GM23338 (cell line): ENCODE data around the gene NF1. TPM values are rescaled to one million over a fixed set of nuclear protein-coding genes. Genes with fewer than 3 reads are reported as not detected.

Experiments
- ATAC-seq: fragments of 200-7000 bp; cut with Tn5 transposase; 3 replicates; pipeline ENCODE4 v1.9.1; 2020
- DNase-seq: peaks from one replicate; pipeline ENCODE4 v3.0.0-alpha.2; 2015; ENCODE audit warnings: low spot score
- H2AFZ ChIP-seq: fragments of 200-600 bp; sonication (generic); 2 replicates; pipeline ENCODE4 v1.8.0; 2016; ENCODE audit warnings: antibody characterized with exemption, mild to moderate bottlenecking, moderate library complexity
- H3F3A ChIP-seq: fragments of 200-600 bp; sonication (generic); replicated peaks from 2 replicates; pipeline ENCODE4 v1.8.0; 2017; ENCODE audit warnings: antibody characterized with exemption, mixed run types, low read depth
- H3K27ac ChIP-seq: fragments of 200-600 bp; sonication (generic); 2 replicates; pipeline ENCODE4 v1.6.1; 2016; ENCODE audit warnings: low read depth
- H3K27me3 ChIP-seq: fragments of 200-600 bp; sonication (generic); 2 replicates; pipeline ENCODE4 v1.8.0; 2016; ENCODE audit warnings: mild to moderate bottlenecking, mixed run types, moderate library complexity; ENCODE audit not compliant: insufficient read depth
- H3K36me3 ChIP-seq: fragments of 200-600 bp; sonication (generic); 2 replicates; pipeline ENCODE4 v1.8.0; 2016; ENCODE audit warnings: mild to moderate bottlenecking; ENCODE audit not compliant: insufficient read depth
- H3K4me1 ChIP-seq: fragments of 200-600 bp; sonication (generic); 2 replicates; pipeline ENCODE4 v1.8.0; 2016; ENCODE audit warnings: mild to moderate bottlenecking, moderate library complexity; ENCODE audit not compliant: insufficient read depth
- H3K4me2 ChIP-seq: fragments of 200-600 bp; sonication (generic); 2 replicates; pipeline ENCODE4 v1.7.1; 2017; ENCODE audit warnings: mixed run types
- H3K4me3 ChIP-seq: fragments of 200-600 bp; sonication (generic); 2 replicates; pipeline ENCODE4 v1.6.1; 2016; ENCODE audit warnings: mixed run types
- H3K79me2 ChIP-seq: fragments of 200-600 bp; sonication (generic); replicated peaks from 2 replicates; pipeline ENCODE4 v1.8.0; 2017; ENCODE audit warnings: mild to moderate bottlenecking; ENCODE audit not compliant: insufficient read depth
- H3K9me2 ChIP-seq: fragments of 200-600 bp; sonication (generic); 2 replicates; pipeline ENCODE4 v1.8.0; 2017; ENCODE audit not compliant: insufficient read depth
- H4K20me1 ChIP-seq: fragments of 200-600 bp; sonication (generic); replicated peaks from 2 replicates; pipeline ENCODE4 v1.8.0; 2017; ENCODE audit warnings: mild to moderate bottlenecking; ENCODE audit not compliant: insufficient read depth
- H3K27ac Mint-ChIP-seq: 2 replicates; pipeline ENCODE4 v1.8.0; 2020; ENCODE audit warnings: inconsistent platforms, mild to moderate bottlenecking, moderate library complexity, mixed read lengths
- H3K27me3 Mint-ChIP-seq: 3 replicates; pipeline ENCODE4 v1.8.0; 2022; ENCODE audit warnings: low read depth, mild to moderate bottlenecking, moderate library complexity, mixed read lengths, inconsistent platforms; ENCODE audit not compliant: insufficient read depth, poor library complexity
- H3K36me3 Mint-ChIP-seq: 3 replicates; pipeline ENCODE4 v1.8.0; 2021; ENCODE audit warnings: low read depth, mild to moderate bottlenecking, inconsistent platforms, moderate library complexity, mixed read lengths
- H3K4me1 Mint-ChIP-seq: 3 replicates; pipeline ENCODE4 v1.8.0; 2020; ENCODE audit warnings: mild to moderate bottlenecking, inconsistent platforms, mixed read lengths
- H3K4me3 Mint-ChIP-seq: 3 replicates; pipeline ENCODE4 v1.8.0; 2021; ENCODE audit warnings: moderate library complexity, mild to moderate bottlenecking, inconsistent platforms, mixed read lengths
- H3K9me3 Mint-ChIP-seq: 3 replicates; pipeline ENCODE4 v1.8.0; 2020; ENCODE audit warnings: moderate library complexity, mild to moderate bottlenecking, inconsistent platforms, mixed read lengths
- CREB1 ChIP-seq: fragments of 250-450 bp; sonication (Bioruptor Pico); IDR thresholded peaks from 2 replicates; pipeline ENCODE4 v1.5.0; 2020; ENCODE audit warnings: low read depth, mild to moderate bottlenecking, moderate library complexity
- EZH2 ChIP-seq: fragments of 200-600 bp; sonication (generic); IDR thresholded peaks from one replicate; pipeline ENCODE4 v1.8.0; 2017; ENCODE audit warnings: antibody characterized with exemption, mild to moderate bottlenecking, low read depth; ENCODE audit not compliant: unreplicated experiment
- JUNB ChIP-seq: IDR thresholded peaks from one replicate; pipeline ENCODE4 v1.6.1; 2016; ENCODE audit warnings: antibody characterized with exemption; ENCODE audit not compliant: unreplicated experiment
- NANOG ChIP-seq: IDR thresholded peaks from 2 replicates; pipeline ENCODE4 v1.6.1; 2016; ENCODE audit warnings: antibody characterized with exemption, borderline replicate concordance
- POLR2AphosphoS5 ChIP-seq: IDR thresholded peaks from 2 replicates; pipeline ENCODE4 v1.6.1; 2016; ENCODE audit warnings: antibody characterized with exemption, low read depth
- STAT1 ChIP-seq: IDR thresholded peaks from one replicate; pipeline ENCODE4 v1.6.1; 2016; ENCODE audit warnings: antibody characterized with exemption; ENCODE audit not compliant: unreplicated experiment
- ZNF331 ChIP-seq: fragments of 250-450 bp; sonication (Bioruptor Pico); IDR thresholded peaks from 2 replicates; pipeline ENCODE4 v1.5.0; 2020; ENCODE audit warnings: low read depth, mild to moderate bottlenecking, moderate library complexity
- polyA plus RNA-seq: library from polyadenylated mRNA; unstranded; fragments of >200 nt; fragmentation: Nextera tagmentation; extraction: Ambion mirVana; gene quantifications from 2 replicates; pipeline ENCODE4 v1.2.1, GENCODE V29; 2016
- total RNA-seq: library from RNA; depleted of rRNA; stranded (reverse); fragments of >200 nt; shearing (Covaris generic); gene quantifications from 2 replicates; pipeline ENCODE4 v1.2.3, GENCODE V29; 2014
- TF ChIP-seq, protein P1 (sequence below), 2 experiments: fragments of 200-600 bp in 1 of 2; sonication (generic) in 1 of 2; conservative IDR thresholded peaks; 2 replicates each; pipeline versions ENCODE4 v1.5.1 to v1.6.1; 2016 to 2017; ENCODE audit warnings: antibody characterized with exemption in 2 of 2, low read depth in 2 of 2, mild to moderate bottlenecking in 2 of 2, moderate library complexity in 1 of 2
- TF ChIP-seq, protein P2 (sequence below): fragments of 250-450 bp; sonication (Bioruptor Pico); IDR thresholded peaks from 2 replicates; pipeline ENCODE4 v1.5.0; 2020; ENCODE audit warnings: mild to moderate bottlenecking, moderate library complexity
- TF ChIP-seq, protein P3 (sequence below): IDR thresholded peaks from 2 replicates; pipeline ENCODE4 v1.6.1; 2016; ENCODE audit warnings: antibody characterized with exemption

NF1 gene
- total and polyA plus RNA-seq, 2 experiments from 2014 or later = 16.3 to 49.7 TPM

DNA sequence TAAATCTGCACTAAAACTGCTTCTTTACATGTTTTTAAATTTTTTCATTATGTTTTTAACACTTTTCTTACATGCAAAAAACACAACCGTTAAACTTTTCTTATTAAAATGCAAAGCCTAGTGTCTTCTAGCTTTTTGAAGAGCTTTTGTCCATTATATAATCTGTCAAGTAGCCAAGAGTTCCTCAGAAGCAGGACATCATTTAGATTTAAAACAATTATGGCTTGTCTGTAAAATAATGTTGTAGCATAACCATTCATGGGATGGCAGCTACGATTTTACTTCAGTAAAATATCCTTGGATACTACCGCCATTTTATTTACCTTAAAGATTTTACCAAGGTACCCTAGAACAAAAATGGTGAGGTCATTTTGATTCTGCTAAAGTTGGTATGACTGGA lies 199.5 kb downstream of the NF1 start (continued):
- TF ChIP-seq, protein P1, sequence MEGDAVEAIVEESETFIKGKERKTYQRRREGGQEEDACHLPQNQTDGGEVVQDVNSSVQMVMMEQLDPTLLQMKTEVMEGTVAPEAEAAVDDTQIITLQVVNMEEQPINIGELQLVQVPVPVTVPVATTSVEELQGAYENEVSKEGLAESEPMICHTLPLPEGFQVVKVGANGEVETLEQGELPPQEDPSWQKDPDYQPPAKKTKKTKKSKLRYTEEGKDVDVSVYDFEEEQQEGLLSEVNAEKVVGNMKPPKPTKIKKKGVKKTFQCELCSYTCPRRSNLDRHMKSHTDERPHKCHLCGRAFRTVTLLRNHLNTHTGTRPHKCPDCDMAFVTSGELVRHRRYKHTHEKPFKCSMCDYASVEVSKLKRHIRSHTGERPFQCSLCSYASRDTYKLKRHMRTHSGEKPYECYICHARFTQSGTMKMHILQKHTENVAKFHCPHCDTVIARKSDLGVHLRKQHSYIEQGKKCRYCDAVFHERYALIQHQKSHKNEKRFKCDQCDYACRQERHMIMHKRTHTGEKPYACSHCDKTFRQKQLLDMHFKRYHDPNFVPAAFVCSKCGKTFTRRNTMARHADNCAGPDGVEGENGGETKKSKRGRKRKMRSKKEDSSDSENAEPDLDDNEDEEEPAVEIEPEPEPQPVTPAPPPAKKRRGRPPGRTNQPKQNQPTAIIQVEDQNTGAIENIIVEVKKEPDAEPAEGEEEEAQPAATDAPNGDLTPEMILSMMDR (conservative IDR thresholded peaks at IDR 0.05; ENCODE audit: low read depth in 2 of 2) = no peak

DNA sequence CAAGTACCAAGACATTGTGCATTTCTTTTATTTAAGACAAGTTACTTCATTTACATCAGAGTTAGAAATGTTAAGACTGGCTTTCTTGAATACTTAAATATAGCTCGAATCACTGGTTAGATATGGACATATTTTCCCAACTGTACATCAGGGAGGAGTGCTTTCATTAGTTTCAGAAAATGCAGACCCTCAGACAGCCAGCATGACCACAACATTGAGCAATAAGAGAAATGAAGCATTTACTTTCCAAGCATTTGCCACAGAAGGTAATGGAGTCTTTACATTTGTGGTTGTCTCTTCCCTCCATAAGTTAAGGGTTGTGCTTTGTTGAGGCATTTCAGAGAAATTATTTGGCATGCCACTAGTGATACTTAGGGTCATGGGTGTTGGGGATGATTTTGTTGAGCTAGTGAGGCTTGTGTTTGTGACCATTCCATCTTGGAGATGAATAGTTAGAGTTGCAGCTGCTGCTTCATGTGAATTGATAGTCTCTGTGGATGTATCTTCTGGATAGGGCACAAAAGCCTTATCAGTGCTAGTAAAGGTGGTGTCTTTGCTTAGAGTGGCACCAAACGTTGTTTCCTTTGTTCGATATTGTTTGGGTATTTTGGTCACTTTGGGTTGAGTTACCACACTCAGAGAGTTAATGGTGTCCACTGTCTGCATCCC lies 200.2 kb downstream of the NF1 start:
- no peak for DNase-seq
- no peaks in the 10 kb centered on the region for H3K9me3 Mint-ChIP-seq
- no peak for TF ChIP-seq NANOG
- TF ChIP-seq JUNB = no peak
- no peak for TF ChIP-seq EZH2
- TF ChIP-seq POLR2AphosphoS5 = no peak
- TF ChIP-seq, protein P2, sequence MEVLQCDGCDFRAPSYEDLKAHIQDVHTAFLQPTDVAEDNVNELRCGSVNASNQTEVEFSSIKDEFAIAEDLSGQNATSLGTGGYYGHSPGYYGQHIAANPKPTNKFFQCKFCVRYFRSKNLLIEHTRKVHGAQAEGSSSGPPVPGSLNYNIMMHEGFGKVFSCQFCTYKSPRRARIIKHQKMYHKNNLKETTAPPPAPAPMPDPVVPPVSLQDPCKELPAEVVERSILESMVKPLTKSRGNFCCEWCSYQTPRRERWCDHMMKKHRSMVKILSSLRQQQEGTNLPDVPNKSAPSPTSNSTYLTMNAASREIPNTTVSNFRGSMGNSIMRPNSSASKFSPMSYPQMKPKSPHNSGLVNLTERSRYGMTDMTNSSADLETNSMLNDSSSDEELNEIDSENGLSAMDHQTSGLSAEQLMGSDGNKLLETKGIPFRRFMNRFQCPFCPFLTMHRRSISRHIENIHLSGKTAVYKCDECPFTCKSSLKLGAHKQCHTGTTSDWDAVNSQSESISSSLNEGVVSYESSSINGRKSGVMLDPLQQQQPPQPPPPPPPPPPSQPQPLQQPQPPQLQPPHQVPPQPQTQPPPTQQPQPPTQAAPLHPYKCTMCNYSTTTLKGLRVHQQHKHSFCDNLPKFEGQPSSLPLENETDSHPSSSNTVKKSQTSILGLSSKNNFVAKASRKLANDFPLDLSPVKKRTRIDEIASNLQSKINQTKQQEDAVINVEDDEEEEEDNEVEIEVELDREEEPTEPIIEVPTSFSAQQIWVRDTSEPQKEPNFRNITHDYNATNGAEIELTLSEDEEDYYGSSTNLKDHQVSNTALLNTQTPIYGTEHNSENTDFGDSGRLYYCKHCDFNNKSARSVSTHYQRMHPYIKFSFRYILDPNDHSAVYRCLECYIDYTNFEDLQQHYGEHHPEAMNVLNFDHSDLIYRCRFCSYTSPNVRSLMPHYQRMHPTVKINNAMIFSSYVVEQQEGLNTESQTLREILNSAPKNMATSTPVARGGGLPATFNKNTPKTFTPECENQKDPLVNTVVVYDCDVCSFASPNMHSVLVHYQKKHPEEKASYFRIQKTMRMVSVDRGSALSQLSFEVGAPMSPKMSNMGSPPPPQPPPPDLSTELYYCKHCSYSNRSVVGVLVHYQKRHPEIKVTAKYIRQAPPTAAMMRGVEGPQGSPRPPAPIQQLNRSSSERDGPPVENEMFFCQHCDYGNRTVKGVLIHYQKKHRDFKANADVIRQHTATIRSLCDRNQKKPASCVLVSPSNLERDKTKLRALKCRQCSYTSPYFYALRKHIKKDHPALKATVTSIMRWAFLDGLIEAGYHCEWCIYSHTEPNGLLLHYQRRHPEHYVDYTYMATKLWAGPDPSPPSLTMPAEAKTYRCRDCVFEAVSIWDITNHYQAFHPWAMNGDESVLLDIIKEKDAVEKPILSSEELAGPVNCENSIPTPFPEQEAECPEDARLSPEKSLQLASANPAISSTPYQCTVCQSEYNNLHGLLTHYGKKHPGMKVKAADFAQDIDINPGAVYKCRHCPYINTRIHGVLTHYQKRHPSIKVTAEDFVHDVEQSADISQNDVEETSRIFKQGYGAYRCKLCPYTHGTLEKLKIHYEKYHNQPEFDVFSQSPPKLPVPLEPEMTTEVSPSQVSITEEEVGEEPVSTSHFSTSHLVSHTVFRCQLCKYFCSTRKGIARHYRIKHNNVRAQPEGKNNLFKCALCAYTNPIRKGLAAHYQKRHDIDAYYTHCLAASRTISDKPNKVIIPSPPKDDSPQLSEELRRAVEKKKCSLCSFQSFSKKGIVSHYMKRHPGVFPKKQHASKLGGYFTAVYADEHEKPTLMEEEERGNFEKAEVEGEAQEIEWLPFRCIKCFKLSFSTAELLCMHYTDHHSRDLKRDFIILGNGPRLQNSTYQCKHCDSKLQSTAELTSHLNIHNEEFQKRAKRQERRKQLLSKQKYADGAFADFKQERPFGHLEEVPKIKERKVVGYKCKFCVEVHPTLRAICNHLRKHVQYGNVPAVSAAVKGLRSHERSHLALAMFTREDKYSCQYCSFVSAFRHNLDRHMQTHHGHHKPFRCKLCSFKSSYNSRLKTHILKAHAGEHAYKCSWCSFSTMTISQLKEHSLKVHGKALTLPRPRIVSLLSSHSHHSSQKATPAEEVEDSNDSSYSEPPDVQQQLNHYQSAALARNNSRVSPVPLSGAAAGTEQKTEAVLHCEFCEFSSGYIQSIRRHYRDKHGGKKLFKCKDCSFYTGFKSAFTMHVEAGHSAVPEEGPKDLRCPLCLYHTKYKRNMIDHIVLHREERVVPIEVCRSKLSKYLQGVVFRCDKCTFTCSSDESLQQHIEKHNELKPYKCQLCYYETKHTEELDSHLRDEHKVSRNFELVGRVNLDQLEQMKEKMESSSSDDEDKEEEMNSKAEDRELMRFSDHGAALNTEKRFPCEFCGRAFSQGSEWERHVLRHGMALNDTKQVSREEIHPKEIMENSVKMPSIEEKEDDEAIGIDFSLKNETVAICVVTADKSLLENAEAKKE = no peak
- TF ChIP-seq, protein P3, sequence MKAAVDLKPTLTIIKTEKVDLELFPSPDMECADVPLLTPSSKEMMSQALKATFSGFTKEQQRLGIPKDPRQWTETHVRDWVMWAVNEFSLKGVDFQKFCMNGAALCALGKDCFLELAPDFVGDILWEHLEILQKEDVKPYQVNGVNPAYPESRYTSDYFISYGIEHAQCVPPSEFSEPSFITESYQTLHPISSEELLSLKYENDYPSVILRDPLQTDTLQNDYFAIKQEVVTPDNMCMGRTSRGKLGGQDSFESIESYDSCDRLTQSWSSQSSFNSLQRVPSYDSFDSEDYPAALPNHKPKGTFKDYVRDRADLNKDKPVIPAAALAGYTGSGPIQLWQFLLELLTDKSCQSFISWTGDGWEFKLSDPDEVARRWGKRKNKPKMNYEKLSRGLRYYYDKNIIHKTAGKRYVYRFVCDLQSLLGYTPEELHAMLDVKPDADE = no peak
- no peak for TF ChIP-seq STAT1
- no peak for TF ChIP-seq ZNF331 (CRISPR knock-in tag)
- no peak for TF ChIP-seq CREB1
- Histone ChIP-seq H3K4me1 (peaks cover 10% of the 10 kb centered on the region; the same call in 1 of the 2 replicates), H3K36me3 (no peaks in the 10 kb centered on the region), H3K27ac (no peak overlapping the region), H3K79me2 (no peaks in the 10 kb centered on the region), H3F3A (no peaks in the 10 kb centered on the region), H3K9me2 (no peaks in the 10 kb centered on the region), H3K27me3 (no peaks in the 10 kb centered on the region), H3K4me3 (no peak overlapping the region), H4K20me1 (no peaks in the 10 kb centered on the region), H2AFZ (no peak overlapping the region), H3K4me2 (no peak overlapping the region)
- no peak for ATAC-seq
- H3K27me3 Mint-ChIP-seq = peaks cover 2% of the 10 kb centered on the region
- peaks cover 15% of the 10 kb centered on the region for H3K4me1 Mint-ChIP-seq
- H3K36me3 Mint-ChIP-seq = no peaks in the 10 kb centered on the region
- H3K27ac Mint-ChIP-seq = no peak overlapping the region
- no peak overlapping the region for H3K4me3 Mint-ChIP-seq
